Stimulated activated CD4-positive, alpha-beta T cell treated with anti-CD3 and anti-CD28 coated beads, Interleukin-4, amount 100 ng/mL, for 4 hours (primary cell): ENCODE data around the gene TPD52L1.

ENCODE experiments used
- DNase-seq, 2 experiments: peaks; one replicate each; pipeline ENCODE4 v3.0.0-alpha.2; 2020

Gene TPD52L1

GRCh38 chr6:125212377-125212776 lies 58.8 kb downstream of the TPD52L1 start:
- DNase-seq: no peak

- no peak for DNase-seq
These were observed 60.4 kb downstream of the TPD52L1 start for GRCh38 chr6:125213939-125214338.

GRCh38 chr6:125215252-125215819 lies 61.8 kb downstream of the TPD52L1 start:
- no peak for DNase-seq

- no peak for DNase-seq
These were observed 62.4 kb downstream of the TPD52L1 start for GRCh38 chr6:125216015-125216414.

- no peak for DNase-seq
These were observed 63.8 kb downstream of the TPD52L1 start for GRCh38 chr6:125217369-125217768.

- DNase-seq: no peak
These were observed 64.4 kb downstream of the TPD52L1 start for GRCh38 chr6:125217992-125218391.

GRCh38 chr6:125219361-125219895 lies 65.9 kb downstream of the TPD52L1 start:
- no peak for DNase-seq

- no peak for DNase-seq
These were observed 67.1 kb downstream of the TPD52L1 start for GRCh38 chr6:125220712-125221111.

- DNase-seq: no peak
These were observed 69.2 kb downstream of the TPD52L1 start for GRCh38 chr6:125222531-125223455.

GRCh38 chr6:125224231-125224861 lies 70.8 kb downstream of the TPD52L1 start:
- no peak for DNase-seq

- DNase-seq: no peak
These were observed 73.7 kb downstream of the TPD52L1 start for GRCh38 chr6:125227244-125227643.

- DNase-seq: no peak
These were observed 75.5 kb downstream of the TPD52L1 start for GRCh38 chr6:125228981-125229479.

- no peak for DNase-seq
These were observed 77.1 kb downstream of the TPD52L1 start for GRCh38 chr6:125230674-125231073.

GRCh38 chr6:125231133-125231532 lies 77.6 kb downstream of the TPD52L1 start:
- no peak for DNase-seq

- no peak for DNase-seq
These were observed 78.2 kb downstream of the TPD52L1 start for GRCh38 chr6:125231574-125232343.

GRCh38 chr6:125232466-125232865 lies 78.9 kb downstream of the TPD52L1 start:
- no peak for DNase-seq

- DNase-seq: no peak
These were observed 79.6 kb downstream of the TPD52L1 start for GRCh38 chr6:125233202-125233601.

- no peak for DNase-seq
These were observed 83.2 kb downstream of the TPD52L1 start for GRCh38 chr6:125236536-125237327.

- no peak for DNase-seq
These were observed 84.2 kb downstream of the TPD52L1 start for GRCh38 chr6:125237764-125238163.

- DNase-seq: no peak
These were observed 91.5 kb downstream of the TPD52L1 start for GRCh38 chr6:125245109-125245508.

GRCh38 chr6:125245523-125246264 lies 92.1 kb downstream of the TPD52L1 start:
- DNase-seq: no peak
